ENCODE data around the gene HLCS. TPM values are rescaled to one million over a fixed set of nuclear protein-coding genes. Genes with fewer than 3 reads are reported as not detected.

HLCS gene
- polyA plus RNA-seq, 1 of the 3 experiments (the other 2 are of a cell fraction): 13.0 TPM

DNA sequence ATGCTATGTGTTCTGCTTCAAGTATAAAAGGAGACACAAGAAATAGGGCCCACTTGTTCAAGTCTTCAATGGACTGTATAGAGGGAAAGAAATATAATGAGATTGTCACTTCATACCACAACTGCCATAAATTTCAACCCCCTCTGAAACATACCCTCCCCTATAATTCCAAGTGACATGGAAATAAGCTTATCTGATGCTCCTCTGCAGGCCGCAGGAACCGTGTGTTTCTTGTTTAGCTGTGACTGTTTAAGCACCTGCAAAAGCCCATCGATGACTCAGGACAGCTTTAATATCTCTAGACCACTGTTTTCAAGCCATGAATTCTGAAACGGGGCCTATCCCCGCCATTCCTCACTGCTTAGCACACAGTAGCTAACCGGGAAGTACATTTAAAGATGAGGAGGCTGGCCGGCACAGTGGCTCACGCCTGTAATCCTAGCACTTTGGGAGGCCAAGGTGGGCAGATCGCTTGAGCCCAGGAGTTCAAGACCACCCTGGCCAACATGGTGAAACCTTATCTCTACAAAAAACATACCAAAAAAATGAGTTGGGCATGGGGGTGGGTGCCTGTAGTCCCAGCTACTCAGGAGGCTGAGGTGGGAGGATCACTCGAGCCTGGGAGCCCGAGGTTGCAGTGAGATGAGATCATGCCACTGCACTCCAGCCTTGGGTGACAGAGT, 4.2 kb downstream of the HLCS start:
- Histone ChIP-seq H3K79me2 (ENCODE audit: insufficient read depth) (peaks cover 16% of the 10 kb centered on the region), H3F3A (replicated peaks; ENCODE audit: insufficient read depth) (peaks cover 2% of the 10 kb centered on the region), H3K4me2 (no peak overlapping the region), H3K27me3 (ENCODE audit: insufficient read depth) (no peaks in the 10 kb centered on the region), H3K4me3 (ENCODE audit: low read depth in 2 of 2, low read length in 1 of 2) (no peak overlapping the region), H3K4me1 (ENCODE audit: control insufficient read depth in 1 of 2, insufficient read depth in 2 of 2, low read depth in 1 of 2, low read length in 1 of 2) (peaks cover 3 to 12% of the 10 kb centered on the region in 2 experiments; a peak in 2 of 4 replicates), H3K9ac (no peak overlapping the region), H3K36me3 (replicated peaks in 1 of 2; ENCODE audit: control insufficient read depth in 1 of 2, insufficient read depth in 2 of 2, low read length in 1 of 2) (peaks cover 2 to 24% of the 10 kb centered on the region in 2 experiments), H3K27ac (ENCODE audit: low read depth in 2 of 2, low read length in 1 of 2) (no peak overlapping the region), H4K20me1 (ENCODE audit: insufficient read depth) (no peaks in the 10 kb centered on the region), H3K9me2 (no peaks in the 10 kb centered on the region), H2AFZ (ENCODE audit: low read depth) (no peak overlapping the region), H3K9me3 (no peaks in the 10 kb centered on the region)
- WGBS (ENCODE audit: low lambda C conversion rate): 86% methylated on average over 10 of the region's 11 CpGs
- no peak for TF ChIP-seq SIN3A (IDR thresholded peaks at IDR 0.05; ENCODE audit: borderline replicate concordance, low read depth, low read length)
- TF ChIP-seq GATA2 (CRISPR knock-in tag; IDR thresholded peaks at IDR 0.05): peak; percentile 46; the same call in 1 of the 2 replicates
- ChIA-PET POLR2A (interaction anchor here (1.0 kb wide), 1 partner anchor 15 kb away, joined by 3 read pairs; no protein-coding TSS in a partner anchor), CTCF (interaction anchor here (0.9 to 1.8 kb wide), 5 partner anchors 9 to 30 kb away, joined by 3 to 5 read pairs (median 4); no protein-coding TSS in a partner anchor)
- DNase-seq: peak; percentile 38

DNA sequence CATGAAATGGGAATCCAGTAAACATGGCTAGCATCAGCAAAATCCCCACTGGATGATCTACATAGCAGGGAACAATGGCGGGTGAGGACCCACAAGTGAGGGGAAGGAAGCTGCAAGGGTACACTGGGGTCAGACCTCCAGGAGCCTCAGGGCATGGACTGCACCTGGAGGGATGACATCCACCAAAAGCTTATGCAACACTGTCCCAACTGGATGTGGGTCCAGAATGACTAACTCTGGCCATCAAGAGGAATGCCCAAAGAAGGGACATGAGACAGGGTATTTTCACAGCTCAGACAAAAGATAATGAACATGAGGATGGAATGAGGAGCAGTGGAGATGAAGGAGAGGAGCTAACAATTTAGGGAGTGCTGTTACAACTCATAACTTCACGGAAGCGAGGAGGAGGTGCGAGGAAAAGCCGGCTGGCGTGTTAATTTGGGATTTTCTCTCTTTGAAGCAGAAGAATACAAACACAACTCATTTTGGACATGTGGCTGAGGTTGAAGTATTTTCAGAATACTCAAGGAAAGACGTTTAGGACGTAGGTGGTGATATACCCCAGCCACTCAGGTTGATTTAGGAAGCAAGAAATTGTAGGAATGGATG, 5.7 kb downstream of the HLCS start:
- Histone ChIP-seq H3K9me2 (no peaks in the 10 kb centered on the region), H3K27me3 (ENCODE audit: insufficient read depth) (no peaks in the 10 kb centered on the region), H3F3A (replicated peaks; ENCODE audit: insufficient read depth) (peaks cover 2% of the 10 kb centered on the region), H2AFZ (ENCODE audit: low read depth) (no peak overlapping the region), H3K79me2 (ENCODE audit: insufficient read depth) (peaks cover 14% of the 10 kb centered on the region), H4K20me1 (ENCODE audit: insufficient read depth) (no peaks in the 10 kb centered on the region), H3K9ac (no peak overlapping the region), H3K27ac (ENCODE audit: low read depth in 2 of 2, low read length in 1 of 2) (no peak overlapping the region), H3K9me3 (no peaks in the 10 kb centered on the region), H3K4me2 (no peak overlapping the region), H3K4me1 (ENCODE audit: control insufficient read depth in 1 of 2, insufficient read depth in 2 of 2, low read depth in 1 of 2, low read length in 1 of 2) (peaks cover 3 to 12% of the 10 kb centered on the region in 2 experiments; a peak in 2 of 4 replicates), H3K36me3 (replicated peaks in 1 of 2; ENCODE audit: control insufficient read depth in 1 of 2, insufficient read depth in 2 of 2, low read length in 1 of 2) (peaks cover 2 to 30% of the 10 kb centered on the region in 2 experiments), H3K4me3 (ENCODE audit: low read depth in 2 of 2, low read length in 1 of 2) (no peak overlapping the region)
- POLR2A ChIA-PET: no interaction called here
- CTCF ChIA-PET: interaction anchor here (0.8 to 1.4 kb wide), 3 partner anchors 9 to 31 kb away, joined by 3 to 5 read pairs (median 4); no protein-coding TSS in a partner anchor
- DNase-seq: no peak
- WGBS (ENCODE audit: low lambda C conversion rate): 98% methylated on average over 8 of the region's 8 CpGs
- TF ChIP-seq NFIC (IDR thresholded peaks at IDR 0.05; ENCODE audit: borderline replicate concordance) (no peak), GATA2 (CRISPR knock-in tag; IDR thresholded peaks at IDR 0.05) (no peak), POLR2AphosphoS5 (IDR thresholded peaks at IDR 0.05; ENCODE audit: low read depth, low read length) (no peak), TEAD4 (IDR thresholded peaks at IDR 0.05; ENCODE audit: borderline replicate concordance, insufficient read depth) (no peak), TAF1 (IDR thresholded peaks at IDR 0.05; ENCODE audit: borderline replicate concordance, low read depth, low read length) (no peak), RFX5 (IDR thresholded peaks at IDR 0.05; ENCODE audit: low read length) (no peak), EZH2phosphoT487 (IDR thresholded peaks at IDR 0.05; ENCODE audit: borderline replicate concordance, low read depth) (no peak), YY1 (IDR thresholded peaks at IDR 0.05; ENCODE audit: low read depth) (no peak), JUND (IDR thresholded peaks at IDR 0.05) (no peak), SIN3A (IDR thresholded peaks at IDR 0.05; ENCODE audit: borderline replicate concordance, low read depth, low read length) (no peak), FOXM1 (IDR thresholded peaks at IDR 0.05; ENCODE audit: low read depth) (no peak)
- TF ChIP-seq, protein P1, sequence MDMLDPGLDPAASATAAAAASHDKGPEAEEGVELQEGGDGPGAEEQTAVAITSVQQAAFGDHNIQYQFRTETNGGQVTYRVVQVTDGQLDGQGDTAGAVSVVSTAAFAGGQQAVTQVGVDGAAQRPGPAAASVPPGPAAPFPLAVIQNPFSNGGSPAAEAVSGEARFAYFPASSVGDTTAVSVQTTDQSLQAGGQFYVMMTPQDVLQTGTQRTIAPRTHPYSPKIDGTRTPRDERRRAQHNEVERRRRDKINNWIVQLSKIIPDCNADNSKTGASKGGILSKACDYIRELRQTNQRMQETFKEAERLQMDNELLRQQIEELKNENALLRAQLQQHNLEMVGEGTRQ (IDR thresholded peaks at IDR 0.05; ENCODE audit: borderline replicate concordance, low read depth, low read length): no peak
- TF ChIP-seq, protein P2, sequence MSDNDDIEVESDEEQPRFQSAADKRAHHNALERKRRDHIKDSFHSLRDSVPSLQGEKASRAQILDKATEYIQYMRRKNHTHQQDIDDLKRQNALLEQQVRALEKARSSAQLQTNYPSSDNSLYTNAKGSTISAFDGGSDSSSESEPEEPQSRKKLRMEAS (IDR thresholded peaks at IDR 0.05; ENCODE audit: low read depth): no peak
- TF ChIP-seq, protein P3, sequence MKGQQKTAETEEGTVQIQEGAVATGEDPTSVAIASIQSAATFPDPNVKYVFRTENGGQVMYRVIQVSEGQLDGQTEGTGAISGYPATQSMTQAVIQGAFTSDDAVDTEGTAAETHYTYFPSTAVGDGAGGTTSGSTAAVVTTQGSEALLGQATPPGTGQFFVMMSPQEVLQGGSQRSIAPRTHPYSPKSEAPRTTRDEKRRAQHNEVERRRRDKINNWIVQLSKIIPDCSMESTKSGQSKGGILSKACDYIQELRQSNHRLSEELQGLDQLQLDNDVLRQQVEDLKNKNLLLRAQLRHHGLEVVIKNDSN (IDR thresholded peaks at IDR 0.05; ENCODE audit: borderline replicate concordance, low read depth): no peak
- TF ChIP-seq, protein P4, sequence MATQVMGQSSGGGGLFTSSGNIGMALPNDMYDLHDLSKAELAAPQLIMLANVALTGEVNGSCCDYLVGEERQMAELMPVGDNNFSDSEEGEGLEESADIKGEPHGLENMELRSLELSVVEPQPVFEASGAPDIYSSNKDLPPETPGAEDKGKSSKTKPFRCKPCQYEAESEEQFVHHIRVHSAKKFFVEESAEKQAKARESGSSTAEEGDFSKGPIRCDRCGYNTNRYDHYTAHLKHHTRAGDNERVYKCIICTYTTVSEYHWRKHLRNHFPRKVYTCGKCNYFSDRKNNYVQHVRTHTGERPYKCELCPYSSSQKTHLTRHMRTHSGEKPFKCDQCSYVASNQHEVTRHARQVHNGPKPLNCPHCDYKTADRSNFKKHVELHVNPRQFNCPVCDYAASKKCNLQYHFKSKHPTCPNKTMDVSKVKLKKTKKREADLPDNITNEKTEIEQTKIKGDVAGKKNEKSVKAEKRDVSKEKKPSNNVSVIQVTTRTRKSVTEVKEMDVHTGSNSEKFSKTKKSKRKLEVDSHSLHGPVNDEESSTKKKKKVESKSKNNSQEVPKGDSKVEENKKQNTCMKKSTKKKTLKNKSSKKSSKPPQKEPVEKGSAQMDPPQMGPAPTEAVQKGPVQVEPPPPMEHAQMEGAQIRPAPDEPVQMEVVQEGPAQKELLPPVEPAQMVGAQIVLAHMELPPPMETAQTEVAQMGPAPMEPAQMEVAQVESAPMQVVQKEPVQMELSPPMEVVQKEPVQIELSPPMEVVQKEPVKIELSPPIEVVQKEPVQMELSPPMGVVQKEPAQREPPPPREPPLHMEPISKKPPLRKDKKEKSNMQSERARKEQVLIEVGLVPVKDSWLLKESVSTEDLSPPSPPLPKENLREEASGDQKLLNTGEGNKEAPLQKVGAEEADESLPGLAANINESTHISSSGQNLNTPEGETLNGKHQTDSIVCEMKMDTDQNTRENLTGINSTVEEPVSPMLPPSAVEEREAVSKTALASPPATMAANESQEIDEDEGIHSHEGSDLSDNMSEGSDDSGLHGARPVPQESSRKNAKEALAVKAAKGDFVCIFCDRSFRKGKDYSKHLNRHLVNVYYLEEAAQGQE (IDR thresholded peaks at IDR 0.05; ENCODE audit: low read depth, low read length): no peak
